KOPT-K1 (cell line): Measurements from ENCODE around the gene MAP3K15.
A peak's percentile ranks its signal among the peaks of the same experiment; 100 is the strongest.

ENCODE experiments used
- H3K27ac ChIP-seq: fragments of 200-600 bp; sonication (generic); 2 replicates; pipeline ENCODE4 v1.5.1; 2016; ENCODE audit warnings: antibody characterized with exemption, mild to moderate bottlenecking, low read depth, low read length; ENCODE audit not compliant: poor library complexity, severe bottlenecking
- H3K36me3 ChIP-seq: fragments of 200-600 bp; sonication (generic); 2 replicates; pipeline ENCODE4 v1.5.1; 2017; ENCODE audit warnings: antibody characterized with exemption, mild to moderate bottlenecking, low read length, moderate library complexity; ENCODE audit not compliant: insufficient read depth
- H3K9me3 ChIP-seq: fragments of 200-600 bp; sonication (generic); 2 replicates; pipeline ENCODE4 v1.5.1; 2017; ENCODE audit warnings: antibody characterized with exemption, low read length, mild to moderate bottlenecking; ENCODE audit not compliant: insufficient read depth, poor library complexity, severe bottlenecking

Gene MAP3K15

DNA sequence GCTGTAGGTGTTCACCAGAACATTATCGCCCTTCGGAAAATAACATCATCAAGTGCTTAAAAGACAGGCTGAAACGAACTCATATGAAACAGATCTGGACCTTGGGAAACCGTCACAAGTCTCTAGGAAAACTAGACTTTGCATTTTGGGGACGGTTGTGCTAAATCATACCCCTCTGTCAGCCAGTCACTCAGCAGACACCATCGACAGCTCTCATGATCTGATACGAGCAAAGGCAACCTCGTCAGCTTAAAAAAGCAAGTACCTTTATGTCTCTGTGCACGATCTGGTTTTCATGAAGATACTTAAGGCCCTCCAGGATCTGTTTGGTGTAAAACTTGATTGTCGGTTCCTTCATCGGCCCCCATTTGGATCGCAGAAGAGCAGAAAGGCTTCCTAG lies 123.2 kb downstream of the MAP3K15 start:
- Histone ChIP-seq H3K9me3 (no peaks in the 10 kb centered on the region), H3K36me3 (no peaks in the 10 kb centered on the region), H3K27ac (no peak overlapping the region)

DNA sequence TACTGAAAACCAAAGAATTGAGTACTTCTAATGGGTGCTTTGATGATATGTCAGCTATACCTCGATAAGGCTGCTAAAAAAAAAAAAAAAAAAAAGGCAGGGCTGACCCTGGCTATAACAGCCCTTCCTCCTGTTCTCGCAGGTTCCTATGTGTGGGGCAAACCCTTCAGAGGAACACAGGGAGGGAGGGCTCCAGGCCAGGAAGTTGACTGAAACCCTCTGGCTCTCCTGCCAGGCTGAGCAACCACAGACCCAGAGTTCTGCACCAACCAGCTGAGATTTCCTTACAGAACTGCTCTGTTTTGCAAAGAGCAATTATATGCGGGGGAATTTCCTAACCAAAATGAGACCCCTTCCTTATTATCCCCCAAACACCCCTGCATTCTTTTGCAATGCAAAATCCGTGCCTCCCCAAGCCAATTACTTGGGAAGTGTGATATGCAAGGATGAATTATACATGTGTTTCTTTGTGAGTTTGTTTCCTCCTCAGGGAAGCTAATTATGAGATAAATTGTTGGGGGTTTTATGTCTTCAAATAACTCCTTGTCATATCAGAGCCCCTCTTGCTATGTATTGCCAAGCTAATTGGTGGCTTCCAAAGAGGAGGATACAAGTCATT lies 126.0 kb downstream of the MAP3K15 start:
- Histone ChIP-seq H3K9me3 (no peaks in the 10 kb centered on the region), H3K27ac (no peak overlapping the region), H3K36me3 (no peaks in the 10 kb centered on the region)

DNA sequence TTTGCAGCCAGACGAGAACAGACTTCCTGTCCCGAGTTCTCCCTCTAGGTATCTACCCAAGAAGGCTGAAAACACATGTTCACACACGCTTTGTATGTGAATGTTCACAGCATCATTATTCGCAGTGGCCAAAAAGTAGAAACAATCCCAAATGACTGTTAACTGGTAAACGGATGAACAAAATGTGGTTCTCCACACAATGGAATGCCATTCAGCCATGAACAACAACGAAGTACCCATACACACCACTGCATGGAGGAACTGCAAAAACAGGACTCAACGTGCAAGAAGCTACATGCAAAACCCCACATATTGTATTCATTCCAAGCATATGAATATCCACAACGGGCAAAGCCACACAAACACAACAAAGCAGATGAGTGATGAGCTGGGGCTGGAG lies 126.6 kb downstream of the MAP3K15 start:
- no peaks in the 10 kb centered on the region for H3K36me3 ChIP-seq
- no peak overlapping the region for H3K27ac ChIP-seq
- no peaks in the 10 kb centered on the region for H3K9me3 ChIP-seq

DNA sequence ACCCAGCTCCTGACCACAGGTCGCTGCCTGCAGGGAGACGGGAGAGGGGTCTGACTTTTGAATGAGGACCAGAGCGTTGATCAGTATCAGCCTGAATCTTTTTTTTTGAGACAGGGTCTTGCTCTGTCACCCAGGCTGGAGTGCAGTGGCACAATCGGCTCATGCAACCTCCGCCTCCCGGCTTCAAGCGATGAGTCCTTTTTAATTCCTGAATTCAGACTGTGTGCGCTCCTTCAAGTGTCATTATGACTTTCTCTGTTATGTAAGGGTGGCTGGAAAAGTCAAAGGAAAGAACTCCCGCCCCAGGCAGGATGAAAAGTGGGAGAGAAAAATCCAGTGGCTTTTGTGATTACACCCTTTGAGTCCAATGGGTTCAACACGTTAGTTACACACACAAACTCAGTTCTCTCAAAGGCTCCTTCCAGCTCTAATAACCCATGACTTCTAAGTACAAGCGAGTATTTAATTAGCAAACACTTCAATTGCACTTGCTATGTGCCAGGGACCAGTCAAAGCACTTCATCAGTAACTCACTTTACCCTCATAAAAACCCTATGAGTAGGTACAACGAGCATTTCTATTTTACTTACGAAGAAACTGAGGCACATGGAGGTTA lies 127.1 kb downstream of the MAP3K15 start:
- Histone ChIP-seq H3K36me3 (no peaks in the 10 kb centered on the region), H3K27ac (no peak overlapping the region), H3K9me3 (no peaks in the 10 kb centered on the region)

GRCh38 chrX:19386679-19387078 lies 128.6 kb downstream of the MAP3K15 start:
- H3K36me3 ChIP-seq: no peaks in the 10 kb centered on the region
- no peak overlapping the region for H3K27ac ChIP-seq
- no peaks in the 10 kb centered on the region for H3K9me3 ChIP-seq

DNA sequence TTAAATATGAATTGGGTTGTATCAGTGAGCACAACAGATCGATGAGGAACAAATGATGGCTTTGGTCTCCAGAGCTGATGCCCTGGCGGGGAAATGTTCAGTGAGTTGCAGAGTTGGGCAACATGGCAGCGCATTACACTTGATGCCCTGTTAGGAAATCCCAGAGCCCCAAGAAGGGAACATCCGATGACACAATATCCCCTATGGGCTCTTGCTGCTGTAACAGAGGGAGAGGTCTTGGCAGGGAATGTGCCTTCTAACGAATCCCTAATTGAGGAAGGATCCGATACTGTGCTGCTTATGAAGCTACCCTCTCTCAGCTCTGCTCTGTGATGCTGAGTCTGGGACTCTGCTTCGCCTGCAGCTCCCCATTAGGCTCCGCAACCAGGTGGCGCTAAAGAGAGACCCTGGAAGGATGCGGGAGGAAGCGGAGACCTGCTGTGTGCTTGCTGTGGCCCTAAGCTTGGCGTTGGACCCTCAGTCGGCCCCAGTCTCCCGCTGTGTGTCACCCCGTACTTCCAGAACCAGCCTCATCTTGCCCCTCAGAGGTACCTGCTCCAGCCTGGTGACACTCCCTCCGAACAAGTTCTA lies 132.7 kb downstream of the MAP3K15 start:
- H3K9me3 ChIP-seq: no peaks in the 10 kb centered on the region
- H3K36me3 ChIP-seq: no peaks in the 10 kb centered on the region
- H3K27ac ChIP-seq: no peak overlapping the region

DNA sequence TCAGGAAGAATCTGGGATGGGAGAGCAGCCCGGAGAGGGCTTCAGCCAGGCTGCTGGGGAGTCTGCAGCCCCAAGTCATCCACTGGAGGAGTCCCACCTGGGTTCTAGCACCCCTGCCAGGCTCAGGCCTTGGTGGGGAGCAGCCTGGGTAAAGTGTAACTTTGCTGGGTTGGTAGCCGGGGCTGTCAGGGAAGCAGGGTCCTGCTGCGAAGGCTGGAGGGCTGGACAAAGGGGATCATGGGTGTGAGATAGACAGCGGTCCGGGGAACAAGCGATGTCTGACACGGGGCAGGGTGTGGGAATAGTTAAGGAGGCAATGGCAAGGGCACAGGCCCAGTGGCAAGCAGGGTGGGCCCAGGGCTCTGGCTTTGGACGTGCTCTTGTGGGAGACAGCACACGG lies 134.0 kb downstream of the MAP3K15 start:
- no peaks in the 10 kb centered on the region for H3K36me3 ChIP-seq
- H3K9me3 ChIP-seq: no peaks in the 10 kb centered on the region
- no peak overlapping the region for H3K27ac ChIP-seq

GRCh38 chrX:19377799-19378198 lies 137.5 kb downstream of the MAP3K15 start:
- no peaks in the 10 kb centered on the region for H3K36me3 ChIP-seq
- no peaks in the 10 kb centered on the region for H3K9me3 ChIP-seq
- H3K27ac ChIP-seq: no peak overlapping the region

GRCh38 chrX:19375546-19375945 lies 139.8 kb downstream of the MAP3K15 start:
- no peaks in the 10 kb centered on the region for H3K9me3 ChIP-seq
- no peak overlapping the region for H3K27ac ChIP-seq
- no peaks in the 10 kb centered on the region for H3K36me3 ChIP-seq

GRCh38 chrX:19373351-19373891 lies 141.9 kb downstream of the MAP3K15 start:
- Histone ChIP-seq H3K9me3 (no peaks in the 10 kb centered on the region), H3K36me3 (no peaks in the 10 kb centered on the region), H3K27ac (no peak overlapping the region)

DNA sequence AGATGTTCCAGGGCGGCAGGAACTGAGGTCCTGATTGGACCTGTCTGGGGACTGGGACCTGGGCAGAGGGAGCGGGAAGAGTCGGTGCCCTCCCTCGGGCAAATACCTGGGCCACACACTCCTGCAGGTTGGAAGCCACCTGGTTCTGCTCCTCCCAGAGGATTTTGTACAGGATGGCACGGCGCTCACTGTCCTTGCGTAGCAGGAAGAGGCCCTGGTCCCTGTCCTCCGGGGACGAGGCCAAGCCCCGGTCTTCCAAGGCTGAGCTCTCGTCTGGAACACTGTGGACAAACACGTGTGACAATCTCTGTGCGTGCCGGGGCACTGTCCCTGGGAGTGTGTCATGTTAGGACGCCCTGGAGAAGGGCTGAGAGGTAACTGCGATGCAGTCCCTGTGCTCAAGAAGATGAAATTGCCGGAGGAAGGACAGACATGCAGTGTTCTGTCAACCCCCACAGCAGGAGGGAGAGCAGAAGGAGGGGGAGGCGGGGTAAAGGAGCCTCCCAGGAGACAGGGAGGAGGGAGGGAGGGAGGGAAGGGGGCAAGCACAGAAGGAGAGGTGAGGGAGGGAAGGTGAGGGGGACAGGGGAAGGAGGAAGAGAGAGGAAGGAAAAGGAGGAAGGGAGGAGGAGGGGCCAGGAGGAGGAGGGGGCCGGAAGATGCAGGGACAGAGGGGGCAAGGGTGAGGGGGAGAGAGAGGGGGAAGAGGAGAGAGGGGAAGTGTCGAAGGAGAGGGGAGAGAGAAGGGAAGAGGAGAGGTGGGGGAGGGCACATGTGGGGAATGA lies 142.6 kb downstream of the MAP3K15 start:
- Histone ChIP-seq H3K36me3 (no peaks in the 10 kb centered on the region), H3K27ac (peak overlapping the region; percentile 16), H3K9me3 (no peaks in the 10 kb centered on the region)

DNA sequence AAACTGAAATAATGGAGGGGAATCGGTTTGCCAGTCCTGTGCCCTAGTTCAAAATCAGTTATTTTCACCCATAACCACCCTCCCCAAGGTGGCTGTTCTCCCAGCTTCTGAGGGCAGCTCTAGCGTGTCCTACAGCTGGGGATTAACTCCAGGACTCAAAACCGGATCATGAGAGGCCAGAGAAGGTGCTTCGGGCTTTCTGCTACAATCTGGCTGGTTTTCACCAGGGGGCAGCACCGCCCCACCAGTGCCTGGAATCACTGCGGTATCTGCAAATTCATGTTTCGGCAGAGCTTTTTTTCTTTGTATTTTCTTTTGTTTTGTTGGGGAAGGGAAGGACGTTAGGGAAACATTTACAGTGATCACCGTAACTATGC lies 143.2 kb downstream of the MAP3K15 start:
- Histone ChIP-seq H3K9me3 (no peaks in the 10 kb centered on the region), H3K27ac (peak overlapping the region; percentile 16), H3K36me3 (no peaks in the 10 kb centered on the region)

DNA sequence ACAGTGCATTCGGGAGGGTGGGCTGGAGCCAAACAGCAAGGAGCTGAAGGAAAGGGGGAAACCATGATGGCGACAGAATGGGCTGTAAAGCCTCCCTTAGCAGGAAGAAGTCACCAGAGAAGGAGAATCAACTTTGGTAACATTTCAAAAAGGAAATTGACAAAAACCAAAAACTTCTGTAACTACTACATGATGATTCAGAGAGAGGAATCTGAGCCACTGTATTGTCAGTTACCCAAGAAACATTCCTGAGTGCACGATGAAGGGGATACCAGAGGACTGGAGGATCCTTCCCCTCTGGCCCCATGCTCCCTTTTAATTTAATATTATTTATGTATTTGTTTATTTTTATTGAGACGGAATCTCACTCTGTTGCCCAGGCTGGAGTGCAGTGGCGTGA lies 145.2 kb downstream of the MAP3K15 start:
- no peaks in the 10 kb centered on the region for H3K9me3 ChIP-seq
- no peaks in the 10 kb centered on the region for H3K36me3 ChIP-seq
- H3K27ac ChIP-seq: no peak overlapping the region

- peaks cover 6% of the 10 kb centered on the region; the same call in 1 of the 2 replicates for H3K36me3 ChIP-seq
These were observed 146.7 kb downstream of the MAP3K15 start for GRCh38 chrX:19368576-19368975.

DNA sequence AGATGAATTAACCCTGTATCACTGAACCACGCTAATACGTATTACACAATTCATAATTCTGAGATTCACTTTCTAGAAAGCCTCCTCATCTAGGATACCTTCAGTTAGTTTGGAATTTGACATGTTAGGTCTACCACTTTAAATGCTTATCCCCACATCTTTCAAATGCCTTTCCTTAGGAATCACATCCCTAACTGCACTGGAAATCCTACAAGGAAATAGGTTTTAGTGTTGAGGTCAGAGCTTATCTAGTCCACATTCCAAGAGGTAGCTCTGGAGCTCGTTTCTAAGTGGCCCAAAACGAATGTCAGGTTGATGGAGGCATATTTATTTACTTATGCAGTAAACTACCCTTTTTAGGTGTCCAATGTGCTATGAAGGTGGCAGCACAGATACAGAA lies 153.6 kb downstream of the MAP3K15 start:
- Histone ChIP-seq H3K36me3 (peaks cover 74% of the 10 kb centered on the region), H3K27ac (no peak overlapping the region), H3K9me3 (no peaks in the 10 kb centered on the region)

More at GRCh38 chrX:19368576-19368975, 146.7 kb downstream of the MAP3K15 start:
- H3K9me3 ChIP-seq: no peaks in the 10 kb centered on the region
- H3K27ac ChIP-seq: no peak overlapping the region
